HG02938 (cell line): ENCODE data around the gene IGF1R.
A peak's percentile ranks its signal among the peaks of the same experiment; 100 is the strongest.

Experiments
- ATAC-seq: cut with Tn5 transposase; IDR thresholded peaks from one replicate; pipeline ENCODE4 v1.9.1; 2021; ENCODE audit warnings: mild to moderate bottlenecking, moderate library complexity; ENCODE audit not compliant: unreplicated experiment

Gene IGF1R

DNA sequence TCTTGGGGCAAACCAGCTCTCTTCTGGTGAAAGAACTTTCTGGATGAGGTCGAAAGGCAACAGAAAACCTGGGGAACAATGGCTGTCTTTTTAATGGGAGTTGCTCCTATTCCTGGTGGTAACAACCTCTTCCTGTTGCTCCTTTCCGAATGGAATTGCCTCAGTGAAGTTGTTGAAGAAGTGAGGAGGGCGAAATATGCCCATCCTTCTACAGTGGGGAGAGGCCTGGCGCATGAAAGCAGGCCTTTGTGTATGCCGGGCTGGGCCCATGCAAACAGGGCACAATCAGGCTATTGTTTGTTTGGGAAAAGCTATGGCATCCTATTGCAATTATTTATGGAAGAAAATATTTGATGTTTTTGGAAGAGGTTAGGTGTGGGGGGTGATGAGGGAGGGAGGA is 166.9 kb downstream of the IGF1R start:
- no peak for ATAC-seq

DNA sequence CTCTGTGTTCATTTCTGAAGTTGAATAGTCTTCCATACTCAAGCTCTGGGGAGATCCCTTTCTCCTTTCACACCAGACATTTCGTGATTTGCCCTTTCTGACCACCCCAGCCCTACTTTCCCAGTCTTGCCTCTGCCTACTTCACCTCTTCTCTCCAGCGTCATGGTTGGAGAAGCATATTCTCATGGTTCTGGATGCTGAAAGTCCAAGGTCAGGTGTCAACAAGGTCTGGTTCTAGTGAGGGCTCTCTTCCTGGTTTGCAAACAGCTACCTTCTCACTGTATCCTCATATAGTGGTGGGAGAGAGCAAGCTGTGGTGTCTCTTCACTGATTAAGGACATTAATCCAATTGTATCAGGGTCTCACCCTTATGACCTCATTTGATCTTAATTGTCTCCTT is 169.4 kb downstream of the IGF1R start:
- no peak for ATAC-seq

DNA sequence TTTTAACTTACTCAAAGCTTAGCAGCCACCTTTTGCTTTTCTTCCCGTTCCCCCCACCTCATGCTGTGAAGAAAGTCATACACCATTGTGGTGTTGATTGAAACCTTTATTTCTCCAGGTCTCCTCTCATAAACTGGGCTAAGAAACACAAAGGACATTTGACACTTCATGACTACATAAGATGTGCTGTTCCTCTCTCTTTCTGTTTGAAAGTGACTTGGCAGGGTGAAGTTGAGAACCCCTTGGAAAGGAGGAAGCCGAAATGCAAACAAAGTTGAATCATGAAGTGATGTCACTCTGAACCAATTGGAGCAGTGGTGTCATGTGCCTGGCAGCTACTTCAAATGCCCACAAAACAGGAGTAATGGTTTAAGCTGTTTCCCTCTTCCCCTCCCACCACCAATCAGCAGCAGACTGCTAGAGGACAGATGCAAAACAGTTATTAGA is 174.7 kb downstream of the IGF1R start:
- no peak for ATAC-seq

DNA sequence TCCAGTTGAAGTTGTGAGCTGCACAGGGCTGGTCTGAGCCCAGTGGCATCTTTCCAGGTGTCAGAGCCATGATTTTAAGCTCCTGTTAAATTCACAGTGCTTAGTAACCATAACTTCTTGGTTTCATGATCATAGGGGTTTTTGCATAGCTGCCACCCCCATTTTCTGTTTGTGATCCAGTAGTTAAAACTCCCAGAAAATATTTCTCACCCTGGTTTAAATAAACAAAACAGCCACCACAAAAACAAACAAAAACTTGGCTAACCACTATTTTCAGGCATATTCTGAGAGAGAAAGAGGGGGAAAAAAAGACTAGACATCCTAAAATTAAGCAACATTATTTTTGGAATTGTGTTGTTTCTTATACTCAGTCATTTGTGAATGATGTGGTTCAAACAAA is 175.3 kb downstream of the IGF1R start:
- no peak for ATAC-seq

DNA sequence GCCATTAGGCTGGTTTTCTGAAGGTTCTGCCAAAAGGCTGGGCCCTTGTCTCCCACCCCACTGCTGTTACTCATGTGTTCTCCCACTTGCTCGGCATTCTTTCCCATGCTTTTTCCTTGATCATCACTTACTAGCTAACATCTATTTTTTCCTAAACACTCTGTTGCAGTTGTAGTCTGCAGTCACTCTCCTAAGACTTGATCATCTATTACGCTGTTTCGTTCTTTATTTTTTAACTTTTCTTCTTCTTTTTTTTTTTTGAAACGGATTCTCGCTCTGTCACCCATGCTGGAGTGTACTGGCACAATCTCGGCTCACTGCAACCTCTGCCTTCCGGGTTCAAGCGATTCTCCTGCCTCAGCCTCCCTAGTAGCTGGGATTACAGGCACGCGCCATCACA is 176.3 kb downstream of the IGF1R start:
- no peak for ATAC-seq

DNA sequence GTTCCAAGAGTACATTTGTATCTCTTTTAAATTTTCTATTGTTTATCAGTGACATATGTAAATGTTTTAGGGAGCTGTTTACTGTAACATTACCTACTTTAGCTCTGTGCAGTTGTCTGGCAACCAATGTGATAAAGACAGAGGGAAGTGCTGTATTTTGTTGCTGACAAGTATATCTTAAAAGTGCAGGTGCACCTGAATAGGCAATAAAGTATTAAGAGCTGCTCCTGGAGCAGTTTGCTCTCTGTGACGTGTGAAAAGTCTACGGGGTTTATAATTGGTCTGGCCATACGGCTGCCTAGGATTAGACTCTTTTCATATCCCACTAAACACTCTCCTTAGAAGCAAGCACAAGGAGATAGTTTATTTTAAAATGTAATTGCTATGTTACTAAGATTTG is 178.3 kb downstream of the IGF1R start:
- ATAC-seq = no peak

DNA sequence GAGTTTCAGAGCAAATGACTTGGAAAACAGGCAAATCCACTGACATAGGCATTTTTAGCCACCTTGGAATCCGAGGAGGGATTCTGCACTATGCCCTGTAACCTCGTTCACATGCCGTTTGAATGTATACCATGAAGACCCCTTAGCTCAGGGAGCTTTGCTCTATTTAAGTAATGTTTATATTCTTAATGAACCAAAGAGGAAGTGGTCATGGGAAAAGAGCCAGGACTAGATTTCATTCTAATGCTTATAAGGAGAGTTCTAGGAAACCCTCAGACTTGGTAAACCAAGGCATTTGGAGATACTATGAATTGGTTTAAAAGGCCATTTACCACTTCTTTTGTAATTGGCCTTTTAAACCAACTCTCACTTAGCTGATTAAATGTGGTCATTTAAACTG is 178.9 kb downstream of the IGF1R start:
- no peak for ATAC-seq

DNA sequence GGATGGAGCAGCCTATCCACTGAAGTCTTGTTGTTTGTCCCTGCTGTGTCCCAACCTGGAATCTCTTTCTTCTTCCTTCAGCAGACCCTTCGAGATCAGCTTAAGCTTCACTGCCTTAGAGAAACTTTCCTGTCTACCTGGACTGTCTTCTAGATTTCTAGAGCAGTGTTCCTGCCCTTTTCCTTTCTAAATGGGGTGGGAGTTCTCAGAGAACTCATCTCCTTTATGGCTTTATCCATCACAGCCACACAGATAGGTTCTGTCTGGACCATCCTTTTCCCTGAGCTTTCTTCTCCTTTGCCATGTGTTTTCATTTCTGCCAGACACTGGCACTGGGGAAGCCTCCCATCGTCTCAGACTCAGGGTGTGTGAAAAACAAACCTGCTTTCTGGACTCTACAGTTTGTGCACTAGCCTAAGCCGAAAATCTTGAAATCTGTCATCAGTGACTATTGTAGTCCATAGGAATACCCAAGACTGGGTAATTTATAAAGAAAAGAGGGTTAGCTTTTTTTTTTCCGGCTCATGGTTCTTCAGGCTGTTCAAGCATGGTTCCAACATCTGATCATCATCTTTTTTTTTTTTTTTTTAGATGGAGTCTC is 181.8 kb downstream of the IGF1R start:
- ATAC-seq = no peak

DNA sequence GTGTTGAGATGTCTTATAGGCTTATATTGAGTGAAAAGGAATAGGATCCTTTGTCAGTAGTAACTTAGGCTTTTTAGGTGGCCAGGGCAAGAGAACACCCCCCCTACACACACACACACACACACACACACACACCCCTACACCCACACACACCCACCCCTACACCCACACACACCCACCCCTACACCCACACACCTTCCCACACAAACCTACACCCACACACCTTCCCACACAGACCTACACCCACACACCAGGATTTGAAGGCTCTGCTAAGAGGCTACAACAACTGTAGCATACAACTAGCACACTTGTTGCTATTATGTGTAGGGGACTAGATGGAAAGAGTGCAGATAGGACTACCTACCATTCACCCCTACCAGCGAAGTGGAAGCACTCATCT is 186.6 kb downstream of the IGF1R start:
- ATAC-seq = no peak

DNA sequence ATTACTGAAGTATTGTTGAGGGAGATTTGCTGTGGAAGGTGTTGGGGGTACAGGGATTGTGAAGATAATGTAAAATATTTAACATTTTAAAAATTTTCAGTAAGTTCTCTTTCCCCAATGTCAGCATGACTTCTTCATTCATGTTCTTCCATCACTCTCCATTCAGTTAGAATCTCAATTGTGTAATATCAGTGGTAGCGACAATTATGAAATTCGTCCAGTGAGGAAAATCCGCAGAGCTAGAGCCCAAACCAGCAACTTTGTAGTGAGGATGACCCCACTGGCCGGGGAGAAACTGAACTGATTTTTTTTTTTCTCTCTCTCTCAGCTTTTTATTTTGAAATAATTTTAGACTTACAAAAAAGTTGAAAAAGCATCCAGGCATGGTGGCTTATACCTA is 187.5 kb downstream of the IGF1R start:
- no peak for ATAC-seq

DNA sequence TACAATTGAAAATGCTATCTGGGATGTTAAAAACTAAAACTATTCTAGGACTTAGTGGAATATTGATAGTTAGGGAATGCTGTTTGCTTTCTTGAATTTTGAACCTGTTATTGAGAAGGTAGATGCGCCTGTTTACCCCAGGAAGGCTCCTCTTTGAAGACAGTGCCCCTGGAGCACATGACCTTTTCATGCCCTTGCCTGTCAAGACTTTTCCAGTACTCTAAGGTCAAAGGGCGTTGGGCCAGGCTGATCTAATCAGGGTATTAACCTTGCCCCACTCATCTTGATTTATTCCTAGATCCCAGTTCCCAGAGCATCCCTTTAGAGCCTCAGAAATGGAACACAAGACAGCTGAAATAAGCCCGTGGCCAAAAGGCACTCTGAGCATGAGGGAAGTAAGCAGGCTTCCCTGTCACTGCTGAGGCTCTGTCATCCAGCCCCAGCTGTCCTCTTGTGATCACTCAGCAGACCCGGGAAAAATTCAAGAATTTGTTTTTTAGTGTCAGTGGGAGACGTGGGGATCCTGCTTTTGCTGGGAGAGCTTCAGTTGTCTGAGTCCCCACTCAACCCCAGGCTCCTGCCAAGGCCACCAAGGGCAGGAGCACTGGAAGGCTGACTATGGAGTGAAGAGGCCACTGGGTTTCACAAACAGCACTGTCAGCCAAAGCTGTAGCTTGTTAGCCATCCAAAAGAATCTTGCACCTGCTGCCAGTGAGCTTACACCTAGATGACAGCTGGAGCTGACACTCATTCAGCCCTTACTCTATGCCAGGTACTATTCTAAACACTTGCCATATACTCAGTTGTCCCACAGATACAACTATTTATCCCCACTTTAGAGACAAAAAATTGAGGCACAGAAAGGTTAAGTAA is 190.3 kb downstream of the IGF1R start:
- ATAC-seq = no peak

DNA sequence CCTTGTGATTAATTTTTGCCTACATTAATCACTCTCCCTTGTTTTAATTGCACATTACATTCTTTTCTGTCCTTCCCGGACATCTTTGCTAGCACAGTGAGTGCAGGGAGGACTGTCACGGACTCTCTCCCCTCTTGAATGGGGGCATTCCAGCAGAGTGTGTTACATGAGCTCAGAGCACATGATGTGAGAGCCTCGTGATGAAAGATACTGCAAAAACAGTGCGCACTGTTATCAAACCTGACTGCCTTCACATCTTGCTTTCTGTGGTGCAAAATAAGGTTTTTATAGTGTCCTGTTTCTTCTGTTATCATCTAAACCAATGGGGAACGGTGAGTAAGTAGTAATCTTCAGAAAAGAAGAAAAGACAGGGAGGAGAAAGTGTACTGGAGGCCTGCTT is 191.7 kb downstream of the IGF1R start:
- no peak for ATAC-seq

DNA sequence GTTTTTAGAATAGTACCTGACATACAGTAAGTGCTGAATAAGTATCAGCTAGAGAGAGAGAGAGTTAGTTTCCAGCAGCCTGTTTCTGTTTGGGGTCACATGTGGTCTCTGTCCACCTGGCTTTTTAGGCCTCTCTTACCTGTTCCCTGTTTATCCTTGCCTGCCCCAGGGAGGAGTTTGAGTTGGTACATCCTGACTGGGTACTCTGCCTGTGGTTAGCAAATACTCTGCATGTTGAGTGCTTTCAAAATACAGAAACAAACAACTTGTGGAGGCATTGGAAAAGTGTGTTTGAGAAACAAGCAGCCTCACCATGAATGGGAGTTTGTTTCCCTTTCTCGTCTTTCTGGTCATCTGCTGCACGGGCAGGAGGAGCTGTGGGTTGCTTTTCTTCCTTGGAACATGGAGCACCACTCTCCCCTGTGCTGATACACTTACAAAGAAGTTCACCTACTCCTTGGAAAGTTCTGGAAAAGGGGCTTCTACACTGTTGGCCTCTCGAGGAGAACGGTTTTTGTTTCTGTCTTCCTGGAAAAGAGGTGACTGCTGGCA is 193.2 kb downstream of the IGF1R start:
- no peak for ATAC-seq

DNA sequence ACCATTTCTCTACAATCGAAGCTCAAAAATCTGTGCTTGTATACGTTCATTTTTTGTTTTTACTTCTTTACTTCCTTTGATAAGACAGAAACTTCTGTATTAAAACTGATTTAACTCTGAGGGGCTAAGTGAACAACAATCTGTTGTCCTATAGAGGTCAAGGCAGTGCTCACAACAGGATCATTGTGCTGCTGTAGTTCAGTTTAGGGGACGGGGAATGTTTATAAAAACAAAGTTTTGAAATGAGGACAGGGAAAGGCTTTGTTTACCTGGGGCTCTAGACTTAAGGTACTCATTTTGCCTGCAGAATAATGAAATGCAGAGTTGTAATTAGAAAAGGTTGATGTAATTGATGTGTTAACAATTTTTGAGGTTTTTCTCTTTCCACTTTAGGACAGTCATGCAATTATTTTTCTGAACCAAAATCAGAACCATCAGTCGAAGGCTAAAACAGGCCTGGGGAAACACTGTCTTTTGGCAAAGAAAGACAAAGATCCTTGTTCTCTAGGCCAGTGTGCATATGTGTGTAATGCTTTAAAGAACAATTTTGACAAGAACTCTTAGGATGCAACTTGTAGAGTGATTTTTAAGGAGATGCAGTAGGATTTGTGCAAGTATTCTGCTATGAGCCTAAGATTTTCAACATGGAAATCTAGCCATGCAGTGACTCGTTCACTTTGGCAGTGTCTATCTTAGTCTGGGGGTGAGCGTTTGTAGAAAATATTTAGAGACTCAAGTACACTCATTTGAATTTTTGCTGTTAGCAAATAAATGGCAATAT is 194.0 kb downstream of the IGF1R start:
- no peak for ATAC-seq

DNA sequence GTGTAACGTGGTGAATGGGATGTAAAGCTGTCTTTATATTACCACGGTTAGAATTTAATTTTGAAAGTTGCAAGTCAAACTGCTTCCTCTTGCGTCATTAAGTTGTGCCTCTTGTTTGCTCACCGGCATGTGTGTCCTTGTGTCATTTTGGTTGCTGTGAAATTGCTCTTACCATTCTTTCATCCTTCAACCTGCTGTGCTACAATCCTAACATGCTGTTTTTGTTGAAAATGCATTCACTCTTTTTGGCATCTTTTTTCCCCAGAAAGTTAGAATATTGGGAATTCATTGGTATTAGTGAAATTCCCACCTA is 194.6 kb downstream of the IGF1R start:
- no peak for ATAC-seq

DNA sequence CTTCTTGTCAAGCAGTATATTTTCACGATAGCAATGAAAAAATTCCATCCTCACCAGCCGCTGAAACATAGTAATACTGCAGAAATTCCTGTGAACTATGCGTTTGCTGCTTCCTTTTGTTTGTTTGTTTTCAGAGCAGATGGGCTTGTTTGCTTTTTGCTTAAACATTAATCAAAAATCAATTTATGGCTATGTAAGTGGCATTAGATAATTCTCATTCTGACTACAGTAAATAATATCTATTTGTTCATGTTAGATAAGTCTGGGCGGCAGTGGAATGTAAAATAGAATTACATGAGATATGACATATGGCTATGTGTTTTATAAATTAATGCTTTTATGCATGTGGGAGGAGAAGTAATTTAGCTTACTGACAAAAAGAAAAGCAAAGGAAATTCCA is 195.5 kb downstream of the IGF1R start:
- ATAC-seq = no peak

DNA sequence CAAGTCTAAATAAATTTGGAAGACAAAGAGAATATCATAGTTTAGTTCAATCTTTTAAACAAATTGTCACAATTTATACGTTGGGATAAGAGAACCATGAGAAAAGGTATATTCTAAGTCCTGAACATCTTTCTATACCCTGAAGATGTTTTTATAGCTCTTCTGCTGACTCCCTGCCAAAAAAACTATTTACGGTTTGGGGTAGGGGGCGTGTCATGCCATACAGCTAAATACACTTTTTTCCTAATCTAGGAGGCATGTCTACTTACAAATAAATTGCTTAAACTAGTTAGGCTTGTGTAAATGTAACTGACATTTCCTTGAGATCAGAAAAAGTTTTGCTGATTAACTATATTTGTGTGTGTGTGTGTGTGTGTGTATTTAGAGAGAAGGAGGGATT is 195.9 kb downstream of the IGF1R start:
- ATAC-seq = no peak

DNA sequence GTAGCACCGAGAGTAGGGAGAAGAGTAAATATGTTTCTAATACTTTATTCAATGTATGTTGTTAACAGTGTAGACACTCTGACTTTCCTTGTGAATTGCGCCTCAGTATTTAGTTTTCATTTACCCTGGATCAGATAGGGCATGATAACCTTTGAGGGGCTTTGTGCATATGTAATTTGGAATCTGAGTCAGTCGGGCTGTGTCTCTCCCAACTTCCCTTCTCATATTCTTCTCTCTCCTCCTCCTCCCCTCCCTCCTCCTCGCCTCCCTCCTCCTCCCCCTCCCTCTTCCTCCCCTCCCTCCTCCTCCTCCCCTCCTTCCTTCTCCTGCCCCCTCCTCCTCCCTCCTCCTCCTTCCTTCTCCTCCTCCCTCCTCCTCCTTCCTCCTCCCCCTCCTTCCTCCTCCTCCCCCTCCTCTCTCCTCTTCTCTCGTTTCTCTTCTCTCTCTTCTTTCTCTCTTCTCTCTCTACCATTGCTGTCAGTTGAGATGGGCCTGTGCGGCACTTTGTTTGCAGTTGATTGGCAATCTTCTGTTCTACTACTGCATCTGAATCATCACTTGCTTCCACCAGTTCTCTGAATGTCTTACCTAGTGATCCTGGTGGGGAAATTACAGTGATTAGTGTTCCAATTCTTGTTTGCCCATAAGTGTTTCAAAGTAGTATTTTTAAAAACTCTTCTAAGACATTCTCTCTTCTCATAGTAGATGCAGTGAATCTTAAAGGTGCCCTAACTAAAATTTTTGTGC is 197.0 kb downstream of the IGF1R start:
- no peak for ATAC-seq

DNA sequence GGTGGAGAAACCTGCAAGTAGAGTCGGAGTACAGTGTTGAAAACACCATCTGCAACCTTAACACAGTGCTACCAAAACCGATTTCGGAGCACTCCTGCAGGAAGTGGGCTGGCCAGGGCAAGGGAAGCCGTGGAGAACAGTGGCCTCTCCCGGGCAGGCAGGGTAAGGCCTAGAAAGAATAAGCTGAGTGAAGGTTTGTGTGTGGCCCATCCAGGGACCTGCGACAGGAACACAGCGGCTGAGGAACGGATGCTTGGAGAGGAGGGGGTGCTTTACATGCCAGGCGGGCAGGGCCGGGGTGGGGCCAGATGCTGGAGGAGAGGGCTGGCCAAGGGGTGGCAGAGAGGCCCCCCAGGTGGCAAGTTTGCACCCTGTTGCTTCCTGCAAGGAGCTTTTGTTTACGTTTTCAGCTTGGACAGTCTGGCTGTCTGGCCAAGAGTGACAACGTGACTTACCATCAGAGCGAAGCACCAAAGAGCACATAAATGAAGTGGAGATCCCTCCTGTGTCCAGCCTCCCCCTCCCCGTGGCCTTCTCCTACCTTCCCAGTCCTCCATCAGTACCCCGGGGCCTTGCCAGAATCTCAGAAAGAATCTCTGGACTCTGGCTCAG is 202.7 kb downstream of the IGF1R start:
- ATAC-seq = peak; percentile 48

DNA sequence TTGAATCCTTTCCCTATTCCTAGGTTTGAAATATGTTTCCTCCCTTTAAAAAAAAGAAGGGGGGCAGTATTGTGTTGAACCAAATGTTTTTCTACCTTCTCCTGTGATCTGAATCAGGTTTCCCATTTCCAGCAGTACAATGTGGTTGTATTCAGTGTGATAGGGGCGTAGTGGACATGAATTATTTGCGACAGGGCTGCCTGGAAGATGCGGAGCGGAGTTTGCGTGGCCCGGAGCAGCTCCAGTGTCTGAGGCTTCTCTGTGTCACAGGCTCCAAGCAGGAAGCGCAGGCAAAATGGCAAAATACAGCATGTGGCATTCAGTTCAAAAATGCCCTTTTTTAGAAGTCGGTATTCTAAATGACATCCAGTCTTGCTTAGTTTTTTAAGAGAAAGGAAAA is 204.8 kb downstream of the IGF1R start:
- ATAC-seq = peak; percentile 34
